Activated CD8-positive, alpha-beta memory T cell treated with anti-CD3 and anti-CD28 coated beads, Interleukin-2, amount 50 U/mL, for 1 hour (primary cell): ENCODE data around the gene SHE.

Experiments used
- DNase-seq: peaks from one replicate; pipeline ENCODE4 v3.0.0-alpha.2; 2020; ENCODE audit errors: extremely low read depth

The SHE gene

DNA sequence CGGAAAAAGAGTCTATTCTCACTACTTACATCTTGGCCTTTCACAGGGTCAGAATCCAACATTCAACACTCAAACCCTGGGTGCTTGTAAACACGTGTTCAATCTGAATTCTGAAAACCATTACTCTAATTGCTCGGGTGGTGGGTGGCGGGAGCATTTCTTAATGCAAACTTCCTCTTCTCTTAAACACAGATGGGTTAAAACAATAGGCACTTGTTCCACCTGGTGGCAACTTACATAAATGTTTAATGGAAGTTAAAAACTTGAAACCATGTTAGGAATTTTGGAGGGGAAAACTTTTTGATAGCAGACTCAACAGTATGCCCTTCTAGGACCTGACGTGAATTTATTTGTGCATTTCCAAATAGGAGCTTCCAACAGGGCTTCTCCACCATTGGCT, 23.6 kb downstream of the SHE start:
- DNase-seq = no peak

- DNase-seq = no peak
Observed at GRCh38 chr1:154478013-154478412, 24.2 kb downstream of the SHE start.

GRCh38 chr1:154476791-154477190, 25.4 kb downstream of the SHE start:
- DNase-seq = no peak

DNA sequence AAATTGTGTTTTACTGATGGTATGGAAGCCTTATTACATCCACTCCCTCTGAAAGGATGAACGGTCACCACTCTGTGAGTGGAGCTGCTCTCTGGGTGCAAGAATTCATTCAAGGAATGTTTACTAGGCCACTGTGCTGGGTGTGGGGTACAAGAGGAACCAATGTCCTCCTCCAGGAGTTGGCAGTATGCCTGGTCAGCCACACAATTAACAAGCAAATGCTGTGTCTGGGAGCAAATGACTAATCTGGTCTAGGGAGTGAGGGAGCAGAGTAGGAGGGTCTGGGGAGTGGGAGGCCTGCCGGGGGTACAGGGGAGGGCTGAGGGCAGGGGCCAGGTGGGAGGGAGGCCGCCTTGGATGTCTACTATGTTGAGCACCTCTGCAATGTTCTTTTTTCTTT, 27.4 kb downstream of the SHE start:
- DNase-seq = no peak

- no peak for DNase-seq
Observed at GRCh38 chr1:154471304-154471703, 30.9 kb downstream of the SHE start.

- DNase-seq = no peak
Observed at GRCh38 chr1:154469844-154470560, 32.2 kb downstream of the SHE start.

DNA sequence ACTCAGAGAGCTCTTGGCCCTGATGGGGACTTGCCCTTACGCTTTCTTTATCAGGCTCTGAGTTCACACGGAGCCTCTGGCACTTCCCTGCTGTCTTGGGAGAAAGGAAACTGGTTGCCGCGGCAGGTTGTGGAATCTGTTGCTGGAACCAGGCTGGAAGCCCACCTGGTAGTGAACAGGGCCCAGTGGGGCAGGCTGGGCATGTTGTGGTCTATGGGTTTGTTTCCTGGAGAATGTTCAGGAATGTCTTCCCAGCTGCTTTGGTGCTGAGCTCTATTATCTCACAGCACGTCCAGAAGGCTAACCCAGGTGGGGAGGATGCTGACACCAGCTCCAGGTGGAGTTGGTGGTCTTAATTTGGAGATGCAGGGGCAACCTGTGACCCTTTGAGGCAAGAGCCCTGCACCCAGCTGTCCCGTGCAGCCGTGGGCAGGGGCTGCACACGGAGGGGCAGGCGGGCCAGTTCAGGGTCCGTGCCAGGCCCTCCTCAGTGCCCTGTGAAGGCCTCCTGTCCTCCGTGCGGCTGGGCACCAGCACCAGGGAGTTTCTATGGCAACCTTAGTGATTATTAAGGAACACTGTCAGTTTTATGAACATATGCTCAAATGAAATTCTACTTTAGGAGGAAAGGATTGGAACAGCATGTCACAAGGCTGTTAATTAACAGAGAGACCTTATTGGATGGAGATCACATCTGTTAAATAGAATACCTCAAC, 33.5 kb downstream of the SHE start:
- no peak for DNase-seq

DNA sequence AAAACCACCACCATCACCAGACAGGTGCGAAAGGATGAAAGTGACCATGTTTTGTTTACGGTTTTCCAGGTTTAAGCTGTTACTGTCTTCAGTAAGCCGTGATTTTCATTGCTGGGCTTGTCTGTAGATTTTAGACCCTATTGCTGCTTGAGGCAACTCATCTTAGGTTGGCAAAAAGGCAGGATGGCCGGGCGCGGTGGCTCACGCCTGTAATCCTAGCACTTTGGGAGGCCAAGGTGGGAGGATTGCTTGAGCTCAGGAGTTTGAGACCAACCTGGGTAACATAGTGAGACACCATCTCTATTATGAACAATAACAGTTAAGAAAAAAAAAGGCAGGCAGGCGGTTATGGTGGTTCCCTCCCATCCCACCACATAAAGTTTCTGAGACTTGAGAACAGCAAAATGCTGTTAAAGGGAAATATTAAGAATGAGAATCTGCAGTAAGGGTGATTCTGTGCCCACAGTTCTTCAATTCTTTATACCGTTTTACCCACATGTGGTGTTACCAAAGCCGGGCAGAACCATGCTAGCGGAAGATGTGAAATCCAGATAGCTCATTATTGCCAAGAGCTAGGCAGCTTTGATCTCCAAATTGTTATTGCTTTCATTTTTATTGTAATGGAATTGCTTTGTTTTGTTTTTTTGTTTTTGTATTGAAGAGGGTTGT, 34.6 kb downstream of the SHE start:
- DNase-seq = no peak

- no peak for DNase-seq
Observed at GRCh38 chr1:154466921-154467417, 35.2 kb downstream of the SHE start.

DNA sequence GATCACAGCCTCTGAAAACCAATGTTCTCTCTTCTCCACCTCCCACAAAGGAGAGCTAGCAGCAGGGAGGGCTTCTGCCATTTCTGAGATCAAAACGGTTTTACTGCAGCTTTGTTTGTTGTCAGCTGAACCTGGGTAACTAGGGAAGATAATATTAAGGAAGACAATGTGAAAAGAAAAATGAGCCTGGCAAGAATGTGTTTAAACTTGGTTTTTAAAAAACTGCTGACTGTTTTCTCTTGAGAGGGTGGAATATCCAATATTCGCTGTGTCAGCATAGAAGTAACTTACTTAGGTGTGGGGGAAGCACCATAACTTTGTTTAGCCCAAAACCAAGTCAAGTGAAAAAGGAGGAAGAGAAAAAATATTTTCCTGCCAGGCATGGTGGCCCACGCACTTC, 36.0 kb downstream of the SHE start:
- no peak for DNase-seq

GRCh38 chr1:154465621-154466195, 36.5 kb downstream of the SHE start:
- DNase-seq = no peak

- DNase-seq = peak; percentile 27
Observed at GRCh38 chr1:154463512-154463990, 38.7 kb downstream of the SHE start.

- no peak for DNase-seq
Observed at GRCh38 chr1:154460695-154461260, 41.4 kb downstream of the SHE start.

DNA sequence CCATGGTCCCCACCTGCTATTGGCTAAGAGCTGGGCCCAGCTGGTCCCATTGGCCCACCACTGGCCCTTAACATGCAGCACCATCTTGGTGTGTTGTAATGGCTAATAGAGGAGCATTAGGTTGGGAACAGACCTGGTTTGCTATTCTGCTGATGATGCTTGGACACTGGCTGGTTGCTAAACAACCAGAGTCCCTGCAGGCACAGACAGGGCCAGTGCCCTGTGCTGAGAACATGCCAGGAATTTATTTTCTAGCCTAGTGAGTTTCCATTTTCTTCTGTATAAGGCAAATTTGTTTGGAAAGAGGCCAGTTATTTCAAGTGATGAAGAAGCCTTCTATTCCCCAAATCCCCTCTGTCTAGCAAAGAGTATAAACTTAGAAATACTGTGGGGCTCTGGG, 43.1 kb downstream of the SHE start:
- DNase-seq = no peak

GRCh38 chr1:154456631-154457030, 45.6 kb downstream of the SHE start:
- DNase-seq = no peak

- no peak for DNase-seq
Observed at GRCh38 chr1:154454386-154455120, 47.7 kb downstream of the SHE start.

DNA sequence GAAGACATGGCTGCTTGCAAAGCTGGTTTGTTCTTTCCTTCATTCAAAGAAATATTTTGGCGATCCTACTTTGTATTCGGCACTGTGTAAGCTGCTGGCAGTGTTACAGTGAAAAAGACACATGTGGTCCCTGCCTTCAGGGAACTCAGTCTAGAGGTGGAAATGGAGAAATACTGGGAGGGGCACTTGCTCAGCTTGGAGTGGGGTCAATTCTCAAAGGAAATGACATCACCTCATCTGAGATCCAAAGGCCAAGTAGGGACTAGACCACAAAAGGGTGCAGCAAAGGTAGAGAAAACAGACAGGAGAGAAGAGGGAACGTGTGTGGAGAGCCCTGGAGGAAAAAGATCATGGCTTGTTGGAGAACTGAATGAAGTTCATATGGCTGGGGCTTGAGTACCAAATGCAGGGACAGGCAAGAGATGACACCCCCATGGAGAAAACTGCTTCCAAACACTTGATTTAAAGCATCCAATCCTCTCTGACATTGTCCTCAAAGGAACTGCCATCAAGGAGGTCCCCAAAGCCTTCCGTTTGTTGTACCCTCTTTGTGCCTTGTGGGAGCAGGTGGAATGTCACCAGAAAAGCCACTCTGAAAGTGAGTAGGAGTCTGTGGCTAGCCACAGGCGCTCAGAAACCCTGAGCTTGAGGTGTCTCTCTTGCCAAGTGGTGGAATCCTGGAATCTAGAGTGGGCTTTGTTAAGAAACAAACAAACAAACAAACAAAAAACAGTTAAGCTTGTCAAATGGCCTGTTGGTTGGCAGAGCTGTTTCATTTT, 48.4 kb downstream of the SHE start:
- no peak for DNase-seq

DNA sequence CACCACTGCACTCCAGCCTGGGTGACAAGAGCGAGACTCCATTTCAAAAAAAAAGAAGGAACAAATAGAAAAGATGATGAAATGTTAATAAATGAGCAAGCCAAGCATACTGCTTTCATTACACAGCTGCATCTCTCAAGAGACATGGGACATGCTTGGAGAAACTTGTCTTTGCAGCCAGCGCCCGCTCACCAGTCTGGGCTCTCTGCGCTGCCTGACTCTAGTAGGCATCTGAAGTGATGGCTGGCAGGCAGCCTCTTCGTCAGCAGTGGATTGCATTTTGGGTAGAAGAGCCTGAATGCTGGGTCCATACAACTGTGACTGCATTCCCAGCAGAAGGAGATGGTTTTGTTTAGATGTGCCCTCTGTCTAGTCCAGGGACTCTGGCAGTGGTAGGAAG, 49.1 kb downstream of the SHE start:
- DNase-seq = no peak

DNA sequence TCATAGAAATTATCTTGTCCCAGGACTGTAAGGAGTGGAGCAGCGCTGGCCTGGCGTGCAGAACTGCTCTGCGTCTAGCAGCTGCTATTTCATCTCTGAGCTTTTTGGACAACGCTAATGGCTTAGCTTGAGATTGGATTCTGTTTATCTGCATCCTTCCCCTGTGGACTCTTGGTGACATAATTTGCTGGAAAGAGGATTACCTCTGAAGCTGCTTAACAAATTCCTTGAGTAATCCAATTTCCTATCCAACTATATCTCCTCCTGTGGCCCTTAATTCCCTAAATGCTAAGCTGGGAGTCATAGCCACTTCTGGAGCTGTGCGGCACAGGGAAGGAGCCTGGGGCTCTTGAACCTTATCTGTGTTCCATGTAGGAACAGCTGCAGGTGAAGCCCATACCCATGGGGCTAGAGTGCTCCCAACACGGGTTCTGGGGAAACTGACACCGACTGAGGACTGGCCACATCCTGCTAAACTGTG, 53.8 kb downstream of the SHE start:
- no peak for DNase-seq

- no peak for DNase-seq
Observed at GRCh38 chr1:154446789-154447188, 55.4 kb downstream of the SHE start.
